GM23338 (cell line): ENCODE data around the gene DDX50. TPM values are rescaled to one million over a fixed set of nuclear protein-coding genes. Genes with fewer than 3 reads are reported as not detected.
A peak's percentile ranks its signal among the peaks of the same experiment; 100 is the strongest.
"Not testable (repeated sequence)": the region's sequence is repeated elsewhere in the genome, so short reads cannot be mapped to it uniquely, and the experiment has no call there.

ENCODE experiments used
- ATAC-seq: fragments of 200-7000 bp; cut with Tn5 transposase; 3 replicates; pipeline ENCODE4 v1.9.1; 2020
- DNase-seq: peaks from one replicate; pipeline ENCODE4 v3.0.0-alpha.2; 2015; ENCODE audit warnings: low spot score
- H2AFZ ChIP-seq: fragments of 200-600 bp; sonication (generic); 2 replicates; pipeline ENCODE4 v1.8.0; 2016; ENCODE audit warnings: antibody characterized with exemption, mild to moderate bottlenecking, moderate library complexity
- H3F3A ChIP-seq: fragments of 200-600 bp; sonication (generic); replicated peaks from 2 replicates; pipeline ENCODE4 v1.8.0; 2017; ENCODE audit warnings: antibody characterized with exemption, mixed run types, low read depth
- H3K27ac ChIP-seq: fragments of 200-600 bp; sonication (generic); 2 replicates; pipeline ENCODE4 v1.6.1; 2016; ENCODE audit warnings: low read depth
- H3K27me3 ChIP-seq: fragments of 200-600 bp; sonication (generic); 2 replicates; pipeline ENCODE4 v1.8.0; 2016; ENCODE audit warnings: mild to moderate bottlenecking, mixed run types, moderate library complexity; ENCODE audit not compliant: insufficient read depth
- H3K36me3 ChIP-seq: fragments of 200-600 bp; sonication (generic); 2 replicates; pipeline ENCODE4 v1.8.0; 2016; ENCODE audit warnings: mild to moderate bottlenecking; ENCODE audit not compliant: insufficient read depth
- H3K4me1 ChIP-seq: fragments of 200-600 bp; sonication (generic); 2 replicates; pipeline ENCODE4 v1.8.0; 2016; ENCODE audit warnings: mild to moderate bottlenecking, moderate library complexity; ENCODE audit not compliant: insufficient read depth
- H3K4me2 ChIP-seq: fragments of 200-600 bp; sonication (generic); 2 replicates; pipeline ENCODE4 v1.7.1; 2017; ENCODE audit warnings: mixed run types
- H3K4me3 ChIP-seq: fragments of 200-600 bp; sonication (generic); 2 replicates; pipeline ENCODE4 v1.6.1; 2016; ENCODE audit warnings: mixed run types
- H3K79me2 ChIP-seq: fragments of 200-600 bp; sonication (generic); replicated peaks from 2 replicates; pipeline ENCODE4 v1.8.0; 2017; ENCODE audit warnings: mild to moderate bottlenecking; ENCODE audit not compliant: insufficient read depth
- H3K9me2 ChIP-seq: fragments of 200-600 bp; sonication (generic); 2 replicates; pipeline ENCODE4 v1.8.0; 2017; ENCODE audit not compliant: insufficient read depth
- H4K20me1 ChIP-seq: fragments of 200-600 bp; sonication (generic); replicated peaks from 2 replicates; pipeline ENCODE4 v1.8.0; 2017; ENCODE audit warnings: mild to moderate bottlenecking; ENCODE audit not compliant: insufficient read depth
- H3K27ac Mint-ChIP-seq: 2 replicates; pipeline ENCODE4 v1.8.0; 2020; ENCODE audit warnings: inconsistent platforms, mild to moderate bottlenecking, moderate library complexity, mixed read lengths
- H3K27me3 Mint-ChIP-seq: 3 replicates; pipeline ENCODE4 v1.8.0; 2022; ENCODE audit warnings: low read depth, mild to moderate bottlenecking, moderate library complexity, mixed read lengths, inconsistent platforms; ENCODE audit not compliant: insufficient read depth, poor library complexity
- H3K36me3 Mint-ChIP-seq: 3 replicates; pipeline ENCODE4 v1.8.0; 2021; ENCODE audit warnings: low read depth, mild to moderate bottlenecking, inconsistent platforms, moderate library complexity, mixed read lengths
- H3K4me1 Mint-ChIP-seq: 3 replicates; pipeline ENCODE4 v1.8.0; 2020; ENCODE audit warnings: mild to moderate bottlenecking, inconsistent platforms, mixed read lengths
- H3K4me3 Mint-ChIP-seq: 3 replicates; pipeline ENCODE4 v1.8.0; 2021; ENCODE audit warnings: moderate library complexity, mild to moderate bottlenecking, inconsistent platforms, mixed read lengths
- H3K9me3 Mint-ChIP-seq: 3 replicates; pipeline ENCODE4 v1.8.0; 2020; ENCODE audit warnings: moderate library complexity, mild to moderate bottlenecking, inconsistent platforms, mixed read lengths
- CTCF ChIP-seq, 2 experiments: fragments of 200-600 bp in 1 of 2; sonication (generic) in 1 of 2; conservative IDR thresholded peaks; 2 replicates each; pipeline versions ENCODE4 v1.5.1 to v1.6.1; 2016 to 2017; ENCODE audit warnings: antibody characterized with exemption in 2 of 2, low read depth in 2 of 2, mild to moderate bottlenecking in 2 of 2, moderate library complexity in 1 of 2
- EZH2phosphoT487 ChIP-seq: fragments of 200-600 bp; sonication (generic); IDR thresholded peaks from one replicate; pipeline ENCODE4 v1.8.1; 2018; ENCODE audit warnings: antibody characterized with exemption; ENCODE audit not compliant: unreplicated experiment
- JUNB ChIP-seq: IDR thresholded peaks from one replicate; pipeline ENCODE4 v1.6.1; 2016; ENCODE audit warnings: antibody characterized with exemption; ENCODE audit not compliant: unreplicated experiment
- POLR2AphosphoS5 ChIP-seq: IDR thresholded peaks from 2 replicates; pipeline ENCODE4 v1.6.1; 2016; ENCODE audit warnings: antibody characterized with exemption, low read depth
- ZNF331 ChIP-seq: fragments of 250-450 bp; sonication (Bioruptor Pico); IDR thresholded peaks from 2 replicates; pipeline ENCODE4 v1.5.0; 2020; ENCODE audit warnings: low read depth, mild to moderate bottlenecking, moderate library complexity
- polyA plus RNA-seq: library from polyadenylated mRNA; unstranded; fragments of >200 nt; fragmentation: Nextera tagmentation; extraction: Ambion mirVana; gene quantifications from 2 replicates; pipeline ENCODE4 v1.2.1, GENCODE V29; 2016
- total RNA-seq: library from RNA; depleted of rRNA; stranded (reverse); fragments of >200 nt; shearing (Covaris generic); gene quantifications from 2 replicates; pipeline ENCODE4 v1.2.3, GENCODE V29; 2014

The DDX50 gene
- total and polyA plus RNA-seq, 2 experiments from 2014 or later = 37.2 TPM

DNA sequence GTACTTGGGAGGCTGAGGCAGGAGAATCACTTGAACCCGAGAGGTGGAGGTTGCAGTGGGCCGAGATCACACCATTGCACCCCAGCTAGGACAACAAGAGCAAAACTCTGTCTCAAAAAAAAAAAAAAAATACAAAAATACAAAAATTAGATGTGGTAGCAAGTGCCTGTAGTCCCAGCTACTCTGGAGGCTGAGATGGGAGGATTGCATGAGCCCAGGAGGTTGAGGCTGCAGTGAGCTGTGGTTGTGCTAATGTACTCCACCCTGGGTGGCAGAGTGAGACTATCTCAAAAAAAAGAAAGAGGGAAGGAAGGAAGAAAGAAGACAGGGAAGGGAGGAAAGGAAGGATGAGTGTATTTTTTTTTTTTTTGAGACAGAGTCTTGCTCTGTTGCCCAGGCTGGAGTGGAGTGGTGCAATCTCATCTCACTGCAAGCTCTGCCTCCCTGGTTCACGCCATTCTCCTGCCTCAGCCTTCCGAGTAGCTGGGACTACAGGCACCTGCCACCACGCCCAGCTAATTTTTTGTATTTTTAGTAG is 74.9 kb downstream of the DDX50 start:
- Histone ChIP-seq H3F3A (peaks cover 21% of the 10 kb centered on the region; the same call in 1 of the 2 replicates), H3K79me2 (peaks cover 50% of the 10 kb centered on the region), H4K20me1 (peaks cover 43% of the 10 kb centered on the region), H3K36me3 (peaks cover 90% of the 10 kb centered on the region)
- not testable (repeated sequence) for DNase-seq, H2AFZ ChIP-seq, H3K27me3 Mint-ChIP-seq, H3K27ac ChIP-seq, H3K9me2 ChIP-seq, ATAC-seq, H3K4me2 ChIP-seq, H3K4me1 ChIP-seq, H3K27me3 ChIP-seq, H3K4me3 ChIP-seq, H3K27ac Mint-ChIP-seq, H3K4me1 Mint-ChIP-seq, H3K4me3 Mint-ChIP-seq, H3K9me3 Mint-ChIP-seq
- peaks cover 98% of the 10 kb centered on the region for H3K36me3 Mint-ChIP-seq

GRCh38 chr10:68979738-68980137 is 78.6 kb downstream of the DDX50 start:
- H3K36me3 Mint-ChIP-seq = peaks cover 95% of the 10 kb centered on the region
- H3K9me3 Mint-ChIP-seq, H3K27ac ChIP-seq, H3K9me2 ChIP-seq, H3K27me3 Mint-ChIP-seq, ATAC-seq, H3K4me1 Mint-ChIP-seq, H3K4me3 ChIP-seq, H2AFZ ChIP-seq, DNase-seq, H3K4me1 ChIP-seq, H3K27me3 ChIP-seq, H3K4me2 ChIP-seq, H3K4me3 Mint-ChIP-seq, H3K27ac Mint-ChIP-seq: not testable (repeated sequence)
- H3F3A ChIP-seq = peaks cover 20% of the 10 kb centered on the region; the same call in 1 of the 2 replicates
- peaks cover 26% of the 10 kb centered on the region for H4K20me1 ChIP-seq
- H3K79me2 ChIP-seq = peaks cover 24% of the 10 kb centered on the region
- H3K36me3 ChIP-seq = peaks cover 90% of the 10 kb centered on the region

DNA sequence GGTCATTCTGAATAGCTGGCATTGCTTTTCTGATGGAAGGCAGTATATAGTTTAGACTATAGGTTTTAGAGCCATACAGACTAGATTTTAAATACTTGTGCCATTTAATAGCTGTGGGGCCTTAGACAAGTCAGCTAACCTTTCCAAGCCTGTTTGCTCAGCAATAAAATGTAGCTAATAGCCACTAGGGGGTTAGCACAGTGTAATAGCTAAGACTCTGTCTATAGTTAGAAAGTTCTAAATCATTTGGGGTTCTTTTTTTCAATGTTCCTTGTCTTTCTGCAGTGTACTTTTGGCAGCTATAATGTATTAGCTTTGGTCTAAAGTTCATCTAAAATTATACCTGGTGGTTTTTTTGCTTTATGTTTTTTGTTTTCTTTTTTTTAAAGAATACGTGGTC is 80.0 kb downstream of the DDX50 start:
- no peak overlapping the region for H3K4me3 ChIP-seq
- no peaks in the 10 kb centered on the region for H3K4me1 Mint-ChIP-seq
- H3K4me1 ChIP-seq = no peaks in the 10 kb centered on the region
- no peak overlapping the region for H2AFZ ChIP-seq
- 0 out of 2 replicates have a peak, but pooled peaks cover 19% of the 10 kb centered on the region for H3F3A ChIP-seq
- peaks cover 90% of the 10 kb centered on the region for H3K36me3 ChIP-seq
- DNase-seq (peak; percentile 44), ATAC-seq (peak; percentile 67)
- no peaks in the 10 kb centered on the region for H3K27me3 ChIP-seq
- no peak overlapping the region for H3K27ac Mint-ChIP-seq
- H3K79me2 ChIP-seq = peaks cover 18% of the 10 kb centered on the region
- no peak overlapping the region for H3K27ac ChIP-seq
- H3K9me2 ChIP-seq = no peaks in the 10 kb centered on the region
- H3K4me2 ChIP-seq = no peak overlapping the region
- H3K4me3 Mint-ChIP-seq = no peak overlapping the region
- no peaks in the 10 kb centered on the region; the same call in 2 of the 3 replicates for H3K9me3 Mint-ChIP-seq
- TF ChIP-seq ZNF331 (no peak), CTCF (conservative IDR thresholded peaks at IDR 0.05; ENCODE audit: low read depth in 2 of 2) (peak; percentile 4 to 51; a peak in 2 of 4 replicates)
- peaks cover 14% of the 10 kb centered on the region for H4K20me1 ChIP-seq
- H3K27me3 Mint-ChIP-seq = peaks cover 4% of the 10 kb centered on the region
- H3K36me3 Mint-ChIP-seq = peaks cover 92% of the 10 kb centered on the region

DNA sequence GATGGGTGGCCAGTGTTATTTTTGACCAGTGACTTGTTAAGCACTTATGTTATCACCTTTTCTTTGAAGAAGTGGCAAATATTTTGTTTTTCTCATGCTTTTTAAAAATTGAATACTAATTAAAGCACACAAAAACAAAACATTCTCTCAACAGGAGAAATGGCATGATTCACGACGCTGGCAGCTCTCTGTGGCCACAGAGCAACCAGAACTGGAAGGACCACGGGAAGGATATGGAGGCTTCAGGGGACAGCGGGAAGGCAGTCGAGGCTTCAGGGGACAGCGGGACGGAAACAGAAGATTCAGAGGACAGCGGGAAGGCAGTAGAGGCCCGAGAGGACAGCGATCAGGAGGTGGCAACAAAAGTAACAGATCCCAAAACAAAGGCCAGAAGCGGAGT is 81.3 kb downstream of the DDX50 start:
- H3K4me1 Mint-ChIP-seq = no peaks in the 10 kb centered on the region
- DNase-seq = no peak
- no peaks in the 10 kb centered on the region for H3K4me1 ChIP-seq
- no peak overlapping the region for H2AFZ ChIP-seq
- H3K79me2 ChIP-seq = peaks cover 16% of the 10 kb centered on the region
- no peak overlapping the region for H3K4me2 ChIP-seq
- no peak overlapping the region for H3K4me3 ChIP-seq
- H3K9me3 Mint-ChIP-seq = no peaks in the 10 kb centered on the region; the same call in 2 of the 3 replicates
- ATAC-seq = no peak
- no peaks in the 10 kb centered on the region for H3K9me2 ChIP-seq
- peaks cover 6% of the 10 kb centered on the region for H3K27me3 Mint-ChIP-seq
- no peak overlapping the region for H3K4me3 Mint-ChIP-seq
- H3K27ac ChIP-seq = no peak overlapping the region
- H3F3A ChIP-seq = 0 out of 2 replicates have a peak, but pooled peaks cover 18% of the 10 kb centered on the region
- peaks cover 12% of the 10 kb centered on the region for H4K20me1 ChIP-seq
- no peak overlapping the region for H3K27ac Mint-ChIP-seq
- peaks cover 78% of the 10 kb centered on the region for H3K36me3 ChIP-seq
- no peaks in the 10 kb centered on the region for H3K27me3 ChIP-seq
- H3K36me3 Mint-ChIP-seq = peaks cover 82% of the 10 kb centered on the region
- TF ChIP-seq EZH2phosphoT487 = no peak
- TF ChIP-seq JUNB = no peak
- no peak for TF ChIP-seq POLR2AphosphoS5
- TF ChIP-seq CTCF (conservative IDR thresholded peaks at IDR 0.05; ENCODE audit: low read depth in 2 of 2) = no peak
